ENCODE measurements around the gene RASGEF1B. TPM values are rescaled to one million over a fixed set of nuclear protein-coding genes. Genes with fewer than 3 reads are reported as not detected.

Gene RASGEF1B
- total RNA-seq, 1 donor from 2014 or later, result 0.77 TPM

- no peak for DNase-seq (ENCODE audit: low read depth)
- no peak overlapping the region for H3K9ac ChIP-seq (ENCODE audit: low read length)
- TF ChIP-seq EZH2 (IDR thresholded peaks at IDR 0.05; ENCODE audit: insufficient read depth, low read length) (no peak), CTCF (IDR thresholded peaks at IDR 0.05; ENCODE audit: insufficient read depth, low read depth, low read length) (no peak)
Observed at GRCh38 chr4:81447566-81448229, 24.0 kb downstream of the RASGEF1B start.

GRCh38 chr4:81446634-81447033 is 25.1 kb downstream of the RASGEF1B start:
- H3K36me3 Mint-ChIP-seq (ENCODE audit: low read depth, unreplicated experiment), result no peaks in the 10 kb centered on the region
- H3K9me3 ChIP-seq (ENCODE audit: insufficient read depth, low read depth, low read length), result no peaks in the 10 kb centered on the region
- H3K36me3 ChIP-seq (ENCODE audit: insufficient read depth, low read length), result no peaks in the 10 kb centered on the region
- H3K4me3 ChIP-seq (ENCODE audit: insufficient read depth, low read depth, low read length), result no peak overlapping the region
- H3K27ac ChIP-seq (ENCODE audit: low read depth, low read length), result no peak overlapping the region
- H3K4me3 Mint-ChIP-seq (ENCODE audit: unreplicated experiment), result no peak overlapping the region
- H4K20me1 ChIP-seq (ENCODE audit: insufficient read depth, low read length), result no peaks in the 10 kb centered on the region
- no peaks in the 10 kb centered on the region for H3K9me3 Mint-ChIP-seq (ENCODE audit: unreplicated experiment)
- no peak overlapping the region for H3K4me2 ChIP-seq (ENCODE audit: low read length)
- H3K79me2 ChIP-seq (ENCODE audit: insufficient read depth, low read length), result no peaks in the 10 kb centered on the region
- no peak overlapping the region for H2AFZ ChIP-seq (ENCODE audit: low read depth, low read length)
- no peak overlapping the region for H3K9ac ChIP-seq (ENCODE audit: low read length)
- peaks cover 7% of the 10 kb centered on the region for H3K4me1 Mint-ChIP-seq (ENCODE audit: low read depth, unreplicated experiment)
- DNase-seq (ENCODE audit: low read depth) (no peak), FAIRE-seq (no peak)
- H3K27me3 ChIP-seq (ENCODE audit: insufficient read depth, low read length), result no peaks in the 10 kb centered on the region
- TF ChIP-seq EZH2 (IDR thresholded peaks at IDR 0.05; ENCODE audit: insufficient read depth, low read length) (no peak), CTCF (IDR thresholded peaks at IDR 0.05; ENCODE audit: insufficient read depth, low read depth, low read length) (no peak)
- H3K27me3 Mint-ChIP-seq (ENCODE audit: low read depth, unreplicated experiment), result no peaks in the 10 kb centered on the region
- peaks cover 3% of the 10 kb centered on the region for H3K4me1 ChIP-seq (ENCODE audit: insufficient read depth, low read length)
- no peak overlapping the region for H3K27ac Mint-ChIP-seq (ENCODE audit: unreplicated experiment)

More at GRCh38 chr4:81447566-81448229, 24.0 kb downstream of the RASGEF1B start:
- H3K4me1 Mint-ChIP-seq (ENCODE audit: low read depth, unreplicated experiment), result peaks cover 7% of the 10 kb centered on the region
- Histone ChIP-seq H4K20me1 (ENCODE audit: insufficient read depth, low read length) (no peaks in the 10 kb centered on the region), H3K4me2 (ENCODE audit: low read length) (no peak overlapping the region), H3K27ac (ENCODE audit: low read depth, low read length) (no peak overlapping the region), H3K36me3 (ENCODE audit: insufficient read depth, low read length) (no peaks in the 10 kb centered on the region), H3K4me3 (ENCODE audit: insufficient read depth, low read depth, low read length) (no peak overlapping the region), H3K4me1 (ENCODE audit: insufficient read depth, low read length) (peaks cover 3% of the 10 kb centered on the region), H3K9me3 (ENCODE audit: insufficient read depth, low read depth, low read length) (no peaks in the 10 kb centered on the region), H3K27me3 (ENCODE audit: insufficient read depth, low read length) (no peaks in the 10 kb centered on the region), H2AFZ (ENCODE audit: low read depth, low read length) (no peak overlapping the region), H3K79me2 (ENCODE audit: insufficient read depth, low read length) (no peaks in the 10 kb centered on the region)
- peak overlapping the region; percentile 64 for H3K27ac Mint-ChIP-seq (ENCODE audit: unreplicated experiment)
- H3K27me3 Mint-ChIP-seq (ENCODE audit: low read depth, unreplicated experiment), result no peaks in the 10 kb centered on the region
- H3K4me3 Mint-ChIP-seq (ENCODE audit: unreplicated experiment), result no peak overlapping the region
- H3K9me3 Mint-ChIP-seq (ENCODE audit: unreplicated experiment), result no peaks in the 10 kb centered on the region
- H3K36me3 Mint-ChIP-seq (ENCODE audit: low read depth, unreplicated experiment), result no peaks in the 10 kb centered on the region
- FAIRE-seq, result no peak

GRCh38 chr4:81445196-81445595 is 26.5 kb downstream of the RASGEF1B start:
- H2AFZ ChIP-seq (ENCODE audit: low read depth, low read length), result no peak overlapping the region
- H3K36me3 ChIP-seq (ENCODE audit: insufficient read depth, low read length), result no peaks in the 10 kb centered on the region
- no peaks in the 10 kb centered on the region for H3K79me2 ChIP-seq (ENCODE audit: insufficient read depth, low read length)
- DNase-seq (ENCODE audit: low read depth), result no peak
- no peaks in the 10 kb centered on the region for H3K9me3 ChIP-seq (ENCODE audit: insufficient read depth, low read depth, low read length)
- no peak overlapping the region for H3K4me3 ChIP-seq (ENCODE audit: insufficient read depth, low read depth, low read length)
- H3K9me3 Mint-ChIP-seq (ENCODE audit: unreplicated experiment), result no peaks in the 10 kb centered on the region
- H4K20me1 ChIP-seq (ENCODE audit: insufficient read depth, low read length), result no peaks in the 10 kb centered on the region
- TF ChIP-seq EZH2 (IDR thresholded peaks at IDR 0.05; ENCODE audit: insufficient read depth, low read length) (no peak), CTCF (IDR thresholded peaks at IDR 0.05; ENCODE audit: insufficient read depth, low read depth, low read length) (no peak)
- H3K27me3 ChIP-seq (ENCODE audit: insufficient read depth, low read length), result no peaks in the 10 kb centered on the region
- H3K4me2 ChIP-seq (ENCODE audit: low read length), result no peak overlapping the region
- H3K9ac ChIP-seq (ENCODE audit: low read length), result no peak overlapping the region
- H3K27me3 Mint-ChIP-seq (ENCODE audit: low read depth, unreplicated experiment), result no peaks in the 10 kb centered on the region
- no peak overlapping the region for H3K27ac Mint-ChIP-seq (ENCODE audit: unreplicated experiment)
- H3K4me3 Mint-ChIP-seq (ENCODE audit: unreplicated experiment), result no peak overlapping the region
- H3K27ac ChIP-seq (ENCODE audit: low read depth, low read length), result no peak overlapping the region
- no peaks in the 10 kb centered on the region for H3K36me3 Mint-ChIP-seq (ENCODE audit: low read depth, unreplicated experiment)
- no peak for FAIRE-seq
- peaks cover 7% of the 10 kb centered on the region for H3K4me1 Mint-ChIP-seq (ENCODE audit: low read depth, unreplicated experiment)
- peaks cover 3% of the 10 kb centered on the region for H3K4me1 ChIP-seq (ENCODE audit: insufficient read depth, low read length)
